Measurements from ENCODE around the gene AP2M1.
A peak's percentile ranks its signal among the peaks of the same experiment; 100 is the strongest.
"Not testable (repeated sequence)": the region's sequence is repeated elsewhere in the genome, so short reads cannot be mapped to it uniquely, and the experiment has no call there.

AP2M1 gene

DNA sequence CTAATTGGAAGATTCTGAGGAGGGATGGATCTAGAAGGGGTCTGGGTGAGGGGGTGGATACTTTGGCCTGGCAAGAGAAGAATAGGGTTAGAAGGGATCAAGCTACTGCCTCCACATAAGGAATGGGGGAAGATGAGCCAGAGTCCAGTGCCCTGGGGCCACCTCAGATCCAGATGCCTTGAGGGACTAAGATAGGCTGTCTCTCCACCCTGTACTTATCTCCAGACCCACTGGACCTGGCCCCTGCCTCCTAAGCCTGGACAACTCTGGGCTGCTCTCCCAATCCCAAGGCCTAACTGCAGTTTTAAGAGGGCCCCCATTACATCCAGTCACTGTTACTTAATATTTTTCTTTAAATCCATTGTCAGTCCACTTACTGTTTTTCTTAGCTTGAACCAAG is 17.4 kb upstream of the AP2M1 start:
- TF ChIP-seq, protein P1, sequence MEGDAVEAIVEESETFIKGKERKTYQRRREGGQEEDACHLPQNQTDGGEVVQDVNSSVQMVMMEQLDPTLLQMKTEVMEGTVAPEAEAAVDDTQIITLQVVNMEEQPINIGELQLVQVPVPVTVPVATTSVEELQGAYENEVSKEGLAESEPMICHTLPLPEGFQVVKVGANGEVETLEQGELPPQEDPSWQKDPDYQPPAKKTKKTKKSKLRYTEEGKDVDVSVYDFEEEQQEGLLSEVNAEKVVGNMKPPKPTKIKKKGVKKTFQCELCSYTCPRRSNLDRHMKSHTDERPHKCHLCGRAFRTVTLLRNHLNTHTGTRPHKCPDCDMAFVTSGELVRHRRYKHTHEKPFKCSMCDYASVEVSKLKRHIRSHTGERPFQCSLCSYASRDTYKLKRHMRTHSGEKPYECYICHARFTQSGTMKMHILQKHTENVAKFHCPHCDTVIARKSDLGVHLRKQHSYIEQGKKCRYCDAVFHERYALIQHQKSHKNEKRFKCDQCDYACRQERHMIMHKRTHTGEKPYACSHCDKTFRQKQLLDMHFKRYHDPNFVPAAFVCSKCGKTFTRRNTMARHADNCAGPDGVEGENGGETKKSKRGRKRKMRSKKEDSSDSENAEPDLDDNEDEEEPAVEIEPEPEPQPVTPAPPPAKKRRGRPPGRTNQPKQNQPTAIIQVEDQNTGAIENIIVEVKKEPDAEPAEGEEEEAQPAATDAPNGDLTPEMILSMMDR (IDR thresholded peaks at IDR 0.05; ENCODE audit: control insufficient read depth, extremely low read depth, insufficient read depth): no peak
- peak overlapping the region; percentile 99 for H3K4me3 ChIP-seq (ENCODE audit: low read depth, low read length)
- DNase-seq (ENCODE audit: low read depth): no peak

DNA sequence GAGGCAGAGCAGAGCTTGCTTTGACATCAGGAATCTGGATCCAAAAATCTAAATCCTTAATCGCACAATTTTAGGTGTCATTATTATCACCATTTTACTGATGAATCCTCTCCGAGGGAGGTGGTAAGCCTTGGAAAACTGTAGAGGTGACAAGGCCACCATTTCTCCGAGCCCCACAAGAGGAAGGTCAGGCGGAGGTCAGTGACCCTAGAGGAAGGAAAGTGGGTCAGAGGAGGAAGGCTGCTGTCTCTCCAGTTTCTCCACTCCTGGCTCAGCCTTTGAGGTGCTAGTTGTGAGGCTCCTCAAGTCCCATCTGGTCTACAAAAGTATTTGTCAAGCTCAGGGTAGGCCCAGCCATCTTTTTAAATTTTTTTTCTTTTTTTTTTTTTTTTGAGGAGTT is 16.3 kb upstream of the AP2M1 start:
- TF ChIP-seq, protein P1 (IDR thresholded peaks at IDR 0.05; ENCODE audit: control insufficient read depth, extremely low read depth, insufficient read depth): no peak
- H3K4me3 ChIP-seq (ENCODE audit: low read depth, low read length): no peak overlapping the region
- no peak for DNase-seq (ENCODE audit: low read depth)

DNA sequence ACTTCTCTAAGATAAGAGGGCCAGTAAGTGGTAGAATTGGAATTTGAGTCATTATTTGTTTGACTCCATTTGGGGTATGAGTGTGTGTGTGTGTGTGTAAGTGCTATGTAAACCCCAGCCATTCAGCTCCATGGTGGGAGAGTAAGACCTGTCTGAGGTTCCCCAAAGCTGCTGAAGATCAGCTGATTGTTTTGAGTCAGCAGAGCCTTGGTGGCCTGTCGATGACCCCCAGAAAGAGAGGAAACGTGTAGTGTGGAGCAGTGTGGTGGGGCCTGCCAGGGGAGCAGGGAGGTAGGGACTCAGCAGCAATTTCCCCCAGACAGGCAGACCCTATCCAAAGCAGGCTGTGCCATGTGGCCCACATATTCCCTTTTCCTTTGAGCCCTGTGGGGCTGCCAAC is 14.2 kb upstream of the AP2M1 start:
- H3K4me3 ChIP-seq (ENCODE audit: low read depth, low read length): no peak overlapping the region
- no peak for DNase-seq (ENCODE audit: low read depth)
- TF ChIP-seq, protein P1 (IDR thresholded peaks at IDR 0.05; ENCODE audit: control insufficient read depth, extremely low read depth, insufficient read depth): no peak

DNA sequence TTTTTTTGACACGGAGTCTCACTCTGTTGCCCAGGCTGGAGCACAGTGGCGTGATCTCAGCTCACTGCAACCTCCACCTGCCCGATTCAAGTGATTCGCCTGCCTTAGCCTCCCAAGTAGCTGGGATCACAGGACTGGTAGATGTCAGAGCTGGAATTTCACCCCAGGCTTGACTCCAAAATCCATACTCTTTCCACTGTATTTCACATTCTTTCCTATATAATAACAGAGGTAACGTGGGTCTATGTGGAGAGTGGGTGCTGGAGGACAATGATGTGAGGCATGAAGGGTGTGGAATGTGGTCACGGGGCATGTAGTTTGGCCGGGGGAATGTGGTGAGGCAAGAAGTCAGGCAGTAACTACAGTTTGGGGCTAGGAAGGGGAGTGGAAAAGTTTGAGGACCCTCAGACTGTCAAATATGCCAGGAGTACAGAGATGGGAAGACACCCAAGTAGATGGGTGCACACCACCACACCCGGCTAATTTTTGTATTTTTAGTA is 12.0 kb upstream of the AP2M1 start:
- DNase-seq (ENCODE audit: low read depth); H3K4me3 ChIP-seq (ENCODE audit: low read depth, low read length): not testable (repeated sequence)

DNA sequence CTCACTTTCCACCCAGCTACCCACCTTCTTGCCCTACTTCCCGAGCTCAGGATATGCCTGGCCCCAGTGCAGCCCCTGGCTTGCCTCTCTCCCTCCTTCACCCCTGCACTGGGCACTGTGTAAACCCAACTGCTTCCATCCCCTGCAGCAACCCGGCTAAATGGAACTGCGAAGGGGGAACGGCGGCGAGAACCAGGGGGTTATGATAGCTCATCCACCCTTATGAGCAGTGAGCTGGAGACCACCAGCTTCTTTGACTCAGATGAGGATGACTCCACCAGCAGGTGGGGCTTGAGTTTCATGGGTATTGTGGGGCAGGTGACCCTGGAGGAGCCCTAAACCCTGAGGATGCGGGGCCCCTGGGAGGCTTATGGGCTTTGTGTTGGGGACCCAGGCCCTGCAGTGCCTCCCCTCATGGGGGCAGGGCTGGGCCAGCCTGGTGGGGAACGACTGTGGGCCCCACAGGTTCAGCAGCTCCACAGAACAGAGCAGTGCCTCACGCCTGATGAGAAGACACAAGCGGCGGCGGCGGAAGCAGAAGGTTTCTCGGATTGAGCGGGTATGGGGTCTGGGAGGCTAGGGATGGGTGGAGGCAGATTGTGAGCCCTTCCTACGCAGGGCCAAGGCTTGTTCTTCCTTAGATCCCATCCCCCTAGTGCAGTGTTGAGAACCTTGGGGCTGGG is 9.9 kb upstream of the AP2M1 start:
- TF ChIP-seq, protein P1 (IDR thresholded peaks at IDR 0.05; ENCODE audit: control insufficient read depth, extremely low read depth, insufficient read depth): no peak
- no peak for DNase-seq (ENCODE audit: low read depth)
- no peak overlapping the region for H3K4me3 ChIP-seq (ENCODE audit: low read depth, low read length)

DNA sequence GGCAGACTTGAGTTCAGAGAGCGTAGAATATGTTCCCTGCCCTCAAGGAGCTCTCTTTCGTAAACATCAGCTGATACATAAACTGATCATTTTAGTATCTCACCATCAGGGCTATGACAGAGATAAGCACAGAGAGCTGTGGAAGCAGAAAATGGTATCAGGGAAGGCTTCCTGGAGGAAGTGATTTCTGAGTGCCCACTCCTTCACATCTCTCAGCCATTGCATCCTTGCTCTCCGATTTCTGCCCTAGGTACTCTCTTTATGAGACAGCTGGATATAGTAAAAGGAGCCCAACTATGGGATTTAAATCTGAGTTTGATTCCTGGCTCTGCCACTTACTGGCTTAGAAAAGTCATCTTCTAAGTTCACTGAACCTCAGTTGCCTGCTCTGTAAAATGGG is 9.1 kb upstream of the AP2M1 start:
- DNase-seq (ENCODE audit: low read depth): no peak
- TF ChIP-seq, protein P1 (IDR thresholded peaks at IDR 0.05; ENCODE audit: control insufficient read depth, extremely low read depth, insufficient read depth): no peak
- no peak overlapping the region for H3K4me3 ChIP-seq (ENCODE audit: low read depth, low read length)

DNA sequence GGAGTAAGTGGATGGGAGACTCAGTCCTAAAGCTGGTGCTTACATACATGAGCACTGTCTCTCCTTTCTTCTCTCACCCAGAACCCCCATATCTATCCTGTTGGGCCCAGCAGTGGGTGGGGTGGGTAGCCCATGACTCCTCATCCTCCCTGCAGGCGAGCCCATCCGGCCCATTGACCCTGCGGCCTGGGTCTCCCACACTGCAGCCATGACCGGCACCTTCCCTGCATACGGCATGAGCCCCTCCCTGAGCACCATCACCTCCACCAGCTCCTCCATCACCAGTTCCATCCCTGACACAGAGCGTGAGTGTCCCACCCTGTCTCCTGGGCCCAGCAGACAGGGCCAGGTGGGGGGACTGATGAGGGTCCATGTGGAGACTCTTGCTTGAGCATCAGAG is 8.0 kb upstream of the AP2M1 start:
- H3K4me3 ChIP-seq (ENCODE audit: low read depth, low read length): no peak overlapping the region
- TF ChIP-seq, protein P1 (IDR thresholded peaks at IDR 0.05; ENCODE audit: control insufficient read depth, extremely low read depth, insufficient read depth): no peak
- DNase-seq (ENCODE audit: low read depth): no peak
